Stimulated activated naive CD8-positive, alpha-beta T cell treated with anti-CD3 and anti-CD28 coated beads, Interleukin-15, amount 100 ng/mL, for 72 hours (primary cell): ENCODE results near the gene HOXA10.

Source experiments
- ATAC-seq: fragments of 150-1000 bp; cut with Tn5 transposase; 2 replicates; pipeline ENCODE4 v1.10.0; 2021; ENCODE audit warnings: mild to moderate bottlenecking, moderate library complexity
- DNase-seq, 2 donors: peaks; one replicate each; pipeline ENCODE4 v3.0.0; 2021 to 2022
- H3K27ac Mint-ChIP-seq, 2 donors: one replicate each; pipeline ENCODE4 v1.8.0; 2022; ENCODE audit warnings: mild to moderate bottlenecking in 2 of 2, mixed read lengths in 2 of 2, moderate library complexity in 2 of 2
- H3K27me3 Mint-ChIP-seq: one replicate; pipeline ENCODE4 v1.8.0; 2022; ENCODE audit warnings: mixed read lengths
- H3K4me1 Mint-ChIP-seq: one replicate; pipeline ENCODE4 v1.8.0; 2022; ENCODE audit warnings: mild to moderate bottlenecking, mixed read lengths
- H3K4me3 Mint-ChIP-seq, 2 donors: one replicate each; pipeline ENCODE4 v1.8.0; 2022; ENCODE audit warnings: mild to moderate bottlenecking in 2 of 2, mixed read lengths in 2 of 2, moderate library complexity in 1 of 2
- H3K9me3 Mint-ChIP-seq, 2 donors: one replicate each; pipeline ENCODE4 v1.8.0; 2022; ENCODE audit warnings: mixed read lengths in 2 of 2

The HOXA10 gene

GRCh38 chr7:27198138-27198841 lies 24.2 kb upstream of the HOXA10 start:
- peaks cover 53% of the 10 kb centered on the region for H3K4me1 Mint-ChIP-seq
- H3K27ac Mint-ChIP-seq: no peak overlapping the region
- H3K27me3 Mint-ChIP-seq: peaks cover 98% of the 10 kb centered on the region
- DNase-seq: peak in 1 of 2 donors; percentile 13
- no peaks in the 10 kb centered on the region for H3K9me3 Mint-ChIP-seq
- peak overlapping the region in 1 of 2 donors; percentile 8 for H3K4me3 Mint-ChIP-seq
- ATAC-seq: no peak

DNA sequence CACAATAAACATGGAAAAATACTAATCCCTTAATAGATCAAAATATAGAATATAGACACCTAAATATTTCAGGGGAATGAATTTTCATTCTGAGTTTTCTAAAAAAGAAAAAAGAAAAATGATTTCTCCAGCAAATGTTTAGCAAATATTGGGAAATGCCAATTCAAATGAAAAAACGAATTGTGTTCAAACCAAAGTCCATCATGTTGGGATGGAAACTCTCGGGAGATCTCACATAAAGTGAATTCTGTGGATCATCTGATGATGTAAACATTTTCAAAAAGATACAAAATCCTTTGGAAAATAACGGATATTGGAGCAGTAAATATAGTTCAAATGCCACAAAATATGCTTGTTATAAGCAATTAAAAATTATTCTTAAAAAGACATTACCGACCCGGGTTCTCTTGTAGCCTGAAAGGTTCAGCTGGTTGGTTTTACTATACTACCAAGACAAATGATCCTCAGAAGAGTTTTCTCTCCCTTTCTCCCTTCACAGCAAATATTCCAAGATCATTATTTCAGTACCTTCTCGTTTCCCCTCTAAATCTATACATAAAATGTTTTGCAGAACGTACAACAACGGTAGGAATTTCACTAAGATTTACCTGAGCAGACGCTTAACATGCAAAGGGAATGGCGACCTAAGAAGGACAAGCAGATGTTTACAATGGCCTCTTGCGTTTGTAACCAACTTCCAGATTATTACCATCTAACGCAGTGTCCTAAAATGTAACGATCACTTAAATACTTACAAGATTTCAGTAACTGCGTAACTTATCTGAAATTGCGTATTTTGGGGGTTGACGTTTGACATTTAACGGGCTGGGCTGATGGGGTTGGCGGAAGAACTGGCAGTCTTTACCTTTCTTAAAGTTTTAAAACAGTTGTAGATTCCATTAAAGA lies 23.3 kb upstream of the HOXA10 start:
- DNase-seq (no peak), ATAC-seq (no peak)
- no peaks in the 10 kb centered on the region for H3K9me3 Mint-ChIP-seq
- no peak overlapping the region for H3K4me3 Mint-ChIP-seq
- H3K27ac Mint-ChIP-seq: no peak overlapping the region
- peaks cover 47% of the 10 kb centered on the region for H3K4me1 Mint-ChIP-seq
- H3K27me3 Mint-ChIP-seq: peaks cover 96% of the 10 kb centered on the region

- peaks cover 47% of the 10 kb centered on the region for H3K4me1 Mint-ChIP-seq
- ATAC-seq (no peak), DNase-seq (peak; percentile 76 to 79)
- no peaks in the 10 kb centered on the region for H3K9me3 Mint-ChIP-seq
- no peak overlapping the region for H3K4me3 Mint-ChIP-seq
- no peak overlapping the region for H3K27ac Mint-ChIP-seq
- H3K27me3 Mint-ChIP-seq: peaks cover 96% of the 10 kb centered on the region
Measured at GRCh38 chr7:27196287-27196767, 22.2 kb upstream of the HOXA10 start.

DNA sequence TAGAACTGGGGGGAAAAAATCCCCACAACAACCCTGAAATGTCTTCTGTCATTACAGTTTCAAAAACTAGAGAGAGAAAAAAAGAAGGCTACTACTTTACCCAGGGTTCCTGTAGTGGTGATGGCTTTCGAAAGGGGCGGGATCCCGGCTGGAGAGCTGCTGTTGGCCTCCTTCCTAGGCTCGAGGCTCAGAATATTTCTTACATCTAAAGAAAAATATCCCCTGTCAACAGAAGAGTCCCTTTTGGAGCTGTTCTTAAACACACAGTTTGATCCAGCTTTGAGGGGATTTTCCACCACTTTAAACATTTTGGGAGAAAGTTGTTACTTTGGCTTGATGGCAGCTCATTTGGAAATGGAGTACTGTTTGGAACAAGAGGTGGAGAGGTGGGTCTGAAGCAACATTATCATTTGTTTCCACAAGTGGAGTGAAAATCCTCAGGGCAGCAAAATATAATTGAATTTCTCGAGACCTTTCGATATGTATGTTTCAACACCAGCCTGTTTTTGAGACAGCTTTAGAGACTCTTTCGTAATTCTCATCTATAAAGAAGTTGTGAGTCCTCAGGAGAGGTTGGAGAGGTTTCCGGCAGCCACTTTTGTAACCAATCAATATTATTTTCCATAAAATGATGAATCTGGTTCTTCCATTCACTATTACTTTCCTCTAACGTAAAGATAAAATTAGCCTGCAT lies 20.7 kb upstream of the HOXA10 start:
- DNase-seq: no peak
- Mint-ChIP-seq H3K4me1 (peaks cover 37% of the 10 kb centered on the region), H3K27ac (no peak overlapping the region), H3K9me3 (no peaks in the 10 kb centered on the region), H3K4me3 (no peak overlapping the region), H3K27me3 (peaks cover 96% of the 10 kb centered on the region)
- ATAC-seq: no peak

DNA sequence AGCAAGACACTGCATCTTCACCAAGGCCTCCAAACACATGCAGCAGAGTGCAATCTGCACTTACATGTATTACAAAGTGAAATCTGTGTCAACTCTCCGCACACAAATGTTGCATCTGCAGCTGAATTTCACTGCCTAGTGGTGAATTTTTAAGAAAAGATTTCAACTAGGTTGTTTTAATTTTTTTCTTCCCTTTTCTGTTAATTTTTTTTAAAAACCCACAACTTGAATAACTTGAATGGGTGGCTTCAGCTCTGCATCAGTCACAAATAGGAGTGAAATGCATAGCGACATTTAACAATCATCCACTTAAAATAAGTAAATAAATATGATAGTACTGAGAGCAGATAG lies 19.9 kb upstream of the HOXA10 start:
- Mint-ChIP-seq H3K9me3 (no peaks in the 10 kb centered on the region), H3K27me3 (peaks cover 97% of the 10 kb centered on the region), H3K4me3 (no peak overlapping the region), H3K27ac (no peak overlapping the region), H3K4me1 (peaks cover 41% of the 10 kb centered on the region)
- DNase-seq: no peak
- ATAC-seq: no peak

GRCh38 chr7:27193335-27194001 lies 19.3 kb upstream of the HOXA10 start:
- peak overlapping the region; percentile 67 to 69 for H3K4me3 Mint-ChIP-seq
- ATAC-seq (no peak), DNase-seq (peak in 1 of 2 donors; percentile 6)
- no peak overlapping the region for H3K27ac Mint-ChIP-seq
- peaks cover 97% of the 10 kb centered on the region for H3K27me3 Mint-ChIP-seq
- H3K4me1 Mint-ChIP-seq: peaks cover 41% of the 10 kb centered on the region
- H3K9me3 Mint-ChIP-seq: no peaks in the 10 kb centered on the region

DNA sequence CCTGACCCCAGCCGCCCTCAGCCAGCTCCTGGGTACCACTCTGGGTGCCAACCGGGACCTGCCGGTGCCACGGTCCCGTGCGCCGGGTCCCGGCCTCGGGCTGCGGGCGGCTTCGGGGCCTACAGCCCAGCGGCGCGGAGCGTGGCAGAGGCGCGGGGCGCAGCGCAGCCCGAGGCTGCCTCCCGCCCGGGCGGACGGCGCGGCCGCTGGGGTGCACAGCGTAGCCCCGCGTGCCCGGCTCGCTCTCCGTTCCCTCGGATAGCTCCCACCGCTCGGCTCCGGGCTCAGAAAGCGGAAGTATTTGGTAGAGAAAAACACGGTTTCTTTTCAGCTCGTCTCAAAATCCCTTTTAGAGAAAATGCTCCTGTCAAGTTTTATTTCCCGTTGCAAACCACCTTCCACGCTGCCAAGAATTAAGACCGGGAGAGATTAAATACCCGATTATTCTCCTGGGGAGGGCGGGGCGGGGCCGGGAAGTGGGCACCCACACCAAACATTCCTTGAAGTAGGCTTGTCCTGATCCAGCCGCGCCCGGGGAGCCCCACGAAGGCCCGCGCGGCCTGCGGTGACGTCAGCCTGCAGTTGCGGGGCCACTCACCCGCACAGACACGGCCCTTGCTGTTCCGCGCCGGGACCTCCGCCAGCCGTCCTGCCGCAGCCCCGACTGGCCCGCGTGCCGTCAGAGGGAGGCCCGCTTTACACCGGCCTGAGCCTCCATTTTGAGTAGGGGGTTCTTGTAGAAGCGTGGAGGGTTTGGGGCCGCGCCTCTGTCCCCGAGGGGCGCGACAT lies 18.6 kb upstream of the HOXA10 start:
- Mint-ChIP-seq H3K4me3 (peak overlapping the region; percentile 69 to 70), H3K27ac (no peak overlapping the region), H3K27me3 (peaks cover 97% of the 10 kb centered on the region)

DNA sequence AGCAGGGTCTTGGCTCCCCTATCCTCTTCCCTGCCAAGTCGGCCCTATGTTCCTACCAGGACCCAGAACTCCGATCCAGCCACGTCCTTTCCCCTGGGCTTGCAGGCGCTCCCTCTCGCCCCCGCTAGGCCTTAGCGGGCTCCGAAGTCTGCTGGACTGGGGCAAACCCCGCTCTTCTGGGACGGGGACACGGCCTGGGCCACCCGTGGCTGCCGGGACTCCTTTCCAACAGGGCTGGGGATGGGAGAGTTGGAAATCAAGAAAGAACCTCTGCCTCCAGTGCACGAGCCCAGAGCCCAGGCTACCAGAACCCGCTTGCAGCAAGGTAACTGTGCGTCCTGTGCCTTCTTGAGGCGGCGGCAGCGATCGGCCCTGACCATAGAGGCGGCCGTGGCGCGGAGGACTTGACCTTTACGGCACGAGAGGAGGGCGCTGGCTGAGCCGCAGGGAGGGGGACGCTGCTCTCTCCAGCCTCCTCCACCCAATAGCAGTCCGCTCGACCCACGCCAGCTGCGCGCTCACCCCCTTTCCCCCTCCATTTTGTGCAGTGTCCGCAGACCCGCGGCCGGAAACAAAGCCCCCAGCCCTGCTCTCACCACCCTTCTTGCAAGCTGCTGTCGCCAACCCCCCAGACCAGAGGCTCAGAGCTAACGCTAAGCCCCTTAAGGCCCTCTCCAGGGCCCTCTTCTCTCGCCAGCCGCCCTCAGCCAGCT lies 17.9 kb upstream of the HOXA10 start:
- Mint-ChIP-seq H3K27ac (peak overlapping the region in 1 of 2 donors; percentile 19), H3K9me3 (no peaks in the 10 kb centered on the region), H3K4me1 (peaks cover 49% of the 10 kb centered on the region), H3K27me3 (peaks cover 98% of the 10 kb centered on the region), H3K4me3 (peak overlapping the region; percentile 51 to 70)
- DNase-seq (no peak), ATAC-seq (peak; percentile 6)

More for the DNA sequence above, 18.6 kb upstream of the HOXA10 start:
- Mint-ChIP-seq H3K4me1 (peaks cover 42% of the 10 kb centered on the region), H3K9me3 (no peaks in the 10 kb centered on the region)
- ATAC-seq: peak; percentile 59
- DNase-seq: no peak

- no peak overlapping the region for H3K27ac Mint-ChIP-seq
- ATAC-seq (no peak), DNase-seq (no peak)
- no peaks in the 10 kb centered on the region for H3K9me3 Mint-ChIP-seq
- peaks cover 52% of the 10 kb centered on the region for H3K4me1 Mint-ChIP-seq
- H3K27me3 Mint-ChIP-seq: peaks cover 98% of the 10 kb centered on the region
- peak overlapping the region in 1 of 2 donors; percentile 41 for H3K4me3 Mint-ChIP-seq
Measured at GRCh38 chr7:27191161-27191731, 17.1 kb upstream of the HOXA10 start.

- peaks cover 63% of the 10 kb centered on the region for H3K4me1 Mint-ChIP-seq
- no peak overlapping the region for H3K4me3 Mint-ChIP-seq
- no peaks in the 10 kb centered on the region for H3K9me3 Mint-ChIP-seq
- no peak for DNase-seq
- ATAC-seq: no peak
- peaks cover 98% of the 10 kb centered on the region for H3K27me3 Mint-ChIP-seq
- peak overlapping the region in 1 of 2 donors; percentile 74 for H3K27ac Mint-ChIP-seq
Measured at GRCh38 chr7:27189997-27190748, 16.1 kb upstream of the HOXA10 start.

DNA sequence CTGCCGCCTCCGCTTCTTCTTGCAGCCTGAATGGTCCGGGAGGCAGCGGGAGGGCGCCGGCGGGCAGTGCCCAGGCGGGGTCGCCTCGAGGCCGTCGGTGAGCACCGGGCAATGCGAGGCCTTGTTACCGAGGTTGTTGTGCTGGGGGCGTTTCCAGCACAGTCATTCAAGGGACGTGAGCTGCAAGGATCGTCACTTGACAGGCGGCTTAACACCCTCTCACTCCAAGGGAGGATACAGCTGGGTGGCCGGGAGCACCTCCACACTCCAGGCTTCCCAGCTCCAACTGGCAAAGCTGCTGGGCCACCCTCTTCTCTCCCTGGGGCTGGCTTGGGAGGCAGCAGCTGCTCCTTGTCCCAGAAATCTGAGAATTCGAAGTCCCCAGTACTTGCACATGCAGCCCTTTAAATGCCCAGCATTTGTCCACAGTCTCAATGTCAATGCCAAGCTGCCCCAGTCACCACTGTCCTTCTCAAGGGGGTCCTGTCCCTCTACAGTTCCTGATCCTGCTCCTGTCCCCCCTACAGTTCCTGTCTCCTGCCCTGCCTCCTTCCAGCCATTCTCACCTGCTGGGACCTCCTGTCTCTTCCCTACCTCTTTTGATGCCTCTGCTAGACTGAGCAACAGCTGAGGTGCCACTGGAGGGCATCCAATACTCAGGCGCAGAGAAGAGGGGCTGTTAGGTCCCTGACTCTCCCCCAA lies 15.3 kb upstream of the HOXA10 start:
- no peak for DNase-seq
- Mint-ChIP-seq H3K4me1 (peaks cover 70% of the 10 kb centered on the region), H3K27me3 (peaks cover 98% of the 10 kb centered on the region), H3K4me3 (peak overlapping the region; percentile 81 to 89), H3K27ac (no peak overlapping the region), H3K9me3 (no peaks in the 10 kb centered on the region)
- ATAC-seq: no peak

DNA sequence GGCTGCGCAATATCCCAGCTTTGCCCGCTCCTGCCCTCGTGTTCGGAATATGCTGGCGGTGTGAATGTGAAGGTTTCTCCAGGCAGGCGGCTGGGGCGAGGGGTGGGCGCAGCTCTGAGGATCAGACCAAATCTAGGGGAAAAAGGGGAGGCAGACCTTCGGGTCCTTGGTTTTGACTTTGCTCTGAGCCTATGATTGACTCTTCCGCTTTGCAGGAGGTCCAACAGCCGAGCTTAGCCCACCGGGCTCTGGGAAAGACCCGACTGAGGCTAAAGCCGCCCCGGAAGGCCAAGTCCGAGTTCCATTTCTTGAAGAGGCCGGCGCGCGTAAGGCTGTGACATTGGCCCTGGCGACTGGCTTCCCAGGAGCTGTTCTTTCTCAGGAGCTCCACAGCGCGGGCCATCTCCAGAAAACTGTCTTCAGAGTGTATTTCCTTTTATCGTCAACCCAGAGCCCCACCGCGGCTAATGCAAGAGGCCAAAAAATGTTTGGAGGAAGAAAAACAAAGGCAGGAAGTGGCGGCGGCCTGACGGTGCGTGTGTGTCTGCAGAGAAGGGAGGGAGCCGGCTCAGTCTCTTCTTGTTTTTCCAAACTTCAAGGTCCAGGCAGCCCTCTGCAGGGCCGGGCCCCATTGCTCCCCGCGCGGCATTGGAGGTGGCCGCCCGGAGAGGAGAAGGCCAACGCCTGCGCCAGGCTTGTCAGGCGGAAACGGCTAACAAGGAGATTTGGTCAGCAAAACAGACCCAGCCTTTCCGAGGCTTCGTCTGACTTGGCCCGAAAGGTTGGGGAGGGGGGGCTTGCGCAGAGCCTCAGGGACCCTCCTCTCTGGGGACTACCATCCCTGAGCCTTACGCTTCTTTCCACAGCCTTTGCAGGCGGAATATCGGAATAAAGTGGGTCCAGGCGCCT lies 14.5 kb upstream of the HOXA10 start:
- H3K27me3 Mint-ChIP-seq: peaks cover 98% of the 10 kb centered on the region

More for the DNA sequence above, 14.5 kb upstream of the HOXA10 start:
- Mint-ChIP-seq H3K9me3 (no peaks in the 10 kb centered on the region), H3K4me1 (peaks cover 68% of the 10 kb centered on the region), H3K4me3 (peak overlapping the region; percentile 81 to 89), H3K27ac (peak overlapping the region in 1 of 2 donors; percentile 86)
- DNase-seq (peak in 1 of 2 donors; percentile 39), ATAC-seq (peak; percentile 41)
